Transverse colon (tissue), 4 donors: ENCODE data around the gene SMIM12.
"Not testable (repeated sequence)": the region's sequence is repeated elsewhere in the genome, so short reads cannot be mapped to it uniquely, and the experiment has no call there.

Experiments used
- CTCF ChIP-seq, 5 experiments: fragments of 200-600 bp in 3 of 5; fragments of 450-650 bp in 2 of 5; sonication (generic) in 3 of 5; IDR thresholded peaks; 1 replicate in 2 of 5; 2 replicates in 3 of 5; pipeline ENCODE4 v1.5.1; 2016 to 2017; ENCODE audit warnings: antibody characterized with exemption in 5 of 5, inconsistent platforms in 3 of 5, mild to moderate bottlenecking in 2 of 5, moderate library complexity in 1 of 5
- EP300 ChIP-seq: sonication (generic); formaldehyde crosslinking; IDR thresholded peaks from one replicate; pipeline ENCODE4 v1.6.1; 2017; ENCODE audit warnings: antibody characterized with exemption, low read depth
- POLR2AphosphoS5 ChIP-seq, 3 donors: sonication (generic); formaldehyde crosslinking; IDR thresholded peaks; one replicate each; pipeline ENCODE4 v1.6.1; 2016; ENCODE audit warnings: antibody characterized with exemption in 3 of 3

- TF ChIP-seq EP300; POLR2AphosphoS5 (IDR thresholded peaks at IDR 0.05); CTCF (IDR thresholded peaks at IDR 0.05): not testable (repeated sequence)
These were observed 48.8 kb downstream of the SMIM12 start for GRCh38 chr1:34810781-34811180.
